HFFc6 (cell line): ENCODE data around the gene SCLY. TPM values are rescaled to one million over a fixed set of nuclear protein-coding genes. Genes with fewer than 3 reads are reported as not detected.

Experiments used
- DNase-seq: peaks from one replicate; pipeline ENCODE4 v3.0.0-alpha.2; 2018
- H3K27ac Mint-ChIP-seq: 2 replicates; pipeline ENCODE4 v1.8.0; 2020; ENCODE audit warnings: mild to moderate bottlenecking, mixed read lengths
- H3K27me3 Mint-ChIP-seq: 2 replicates; pipeline ENCODE4 v1.8.0; 2021; ENCODE audit warnings: mild to moderate bottlenecking, moderate library complexity, mixed read lengths; ENCODE audit not compliant: insufficient read depth
- H3K36me3 Mint-ChIP-seq: 2 replicates; pipeline ENCODE4 v1.8.0; 2021; ENCODE audit warnings: low read depth, mixed read lengths
- H3K4me1 Mint-ChIP-seq: 2 replicates; pipeline ENCODE4 v1.8.0; 2020; ENCODE audit warnings: low read depth, mixed read lengths
- H3K4me3 Mint-ChIP-seq: 2 replicates; pipeline ENCODE4 v1.8.0; 2020; ENCODE audit warnings: mild to moderate bottlenecking, moderate library complexity, mixed read lengths
- H3K9me3 Mint-ChIP-seq: 2 replicates; pipeline ENCODE4 v1.8.0; 2020; ENCODE audit warnings: mild to moderate bottlenecking, mixed read lengths
- CTCF ChIP-seq: fragments of 200-600 bp; sonication (generic); IDR thresholded peaks from 2 replicates; pipeline ENCODE4 v1.5.0; 2021; ENCODE audit warnings: antibody characterized with exemption, mild to moderate bottlenecking
- total RNA-seq, 6 experiments: library from RNA; stranded (reverse); fragmentation: NEBNext Ultra II Directional; extraction: Animal tissue kit (Norgen Biotek cat#: 25700); gene quantifications; 2 replicates in 1 of 6; 3 replicates in 5 of 6; pipeline ENCODE4 v1.2.3, GENCODE V29; 2021

The SCLY gene
- total RNA-seq, 6 experiments from 2014 or later: 11.3 to 16.4 (median 12.3) TPM

GRCh38 chr2:238127165-238128060 is 66.6 kb downstream of the SCLY start:
- peaks cover 1% of the 10 kb centered on the region; the same call in 1 of the 2 replicates for H3K27me3 Mint-ChIP-seq
- no peaks in the 10 kb centered on the region for H3K9me3 Mint-ChIP-seq
- H3K4me1 Mint-ChIP-seq: no peaks in the 10 kb centered on the region
- H3K36me3 Mint-ChIP-seq: no peaks in the 10 kb centered on the region
- peak; percentile 34 for TF ChIP-seq CTCF
- peak; percentile 33 for DNase-seq
- H3K27ac Mint-ChIP-seq: no peak overlapping the region
- H3K4me3 Mint-ChIP-seq: peak overlapping the region; percentile 49; the same call in 1 of the 2 replicates

GRCh38 chr2:238128061-238128440 is 67.2 kb downstream of the SCLY start:
- Mint-ChIP-seq H3K27ac (no peak overlapping the region), H3K9me3 (no peaks in the 10 kb centered on the region), H3K36me3 (no peaks in the 10 kb centered on the region), H3K4me3 (no peak overlapping the region; the same call in 1 of the 2 replicates), H3K27me3 (peaks cover 1% of the 10 kb centered on the region), H3K4me1 (no peaks in the 10 kb centered on the region)
- TF ChIP-seq CTCF: no peak
- no peak for DNase-seq

DNA sequence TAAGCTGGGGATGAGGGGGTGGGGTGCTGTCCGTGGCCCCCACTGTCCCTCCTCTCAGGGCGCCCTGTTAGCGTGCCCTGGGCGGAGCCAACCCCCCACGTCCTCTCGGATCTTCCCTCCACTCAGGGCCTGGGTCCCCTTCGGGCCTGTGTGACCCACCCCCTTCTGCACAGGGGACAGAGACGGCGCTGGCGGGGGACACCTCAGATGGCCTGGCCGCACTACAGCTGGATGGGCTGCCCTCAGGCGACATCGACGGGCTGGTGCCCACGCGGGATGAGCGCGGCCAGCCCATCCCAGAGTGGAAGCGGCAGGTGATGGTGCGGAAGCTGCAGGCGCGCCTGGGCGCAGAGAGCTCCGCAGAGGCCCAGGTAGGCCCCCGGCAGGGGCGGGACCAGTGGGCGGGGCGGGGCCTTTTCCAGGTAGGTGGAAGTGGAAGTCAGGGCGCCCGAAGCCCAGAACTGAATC is 67.8 kb downstream of the SCLY start:
- DNase-seq: no peak
- TF ChIP-seq CTCF: no peak
- no peaks in the 10 kb centered on the region for H3K4me1 Mint-ChIP-seq
- no peaks in the 10 kb centered on the region for H3K36me3 Mint-ChIP-seq
- no peak overlapping the region for H3K27ac Mint-ChIP-seq
- no peaks in the 10 kb centered on the region for H3K9me3 Mint-ChIP-seq
- H3K4me3 Mint-ChIP-seq: no peak overlapping the region
- H3K27me3 Mint-ChIP-seq: peaks cover 1% of the 10 kb centered on the region

DNA sequence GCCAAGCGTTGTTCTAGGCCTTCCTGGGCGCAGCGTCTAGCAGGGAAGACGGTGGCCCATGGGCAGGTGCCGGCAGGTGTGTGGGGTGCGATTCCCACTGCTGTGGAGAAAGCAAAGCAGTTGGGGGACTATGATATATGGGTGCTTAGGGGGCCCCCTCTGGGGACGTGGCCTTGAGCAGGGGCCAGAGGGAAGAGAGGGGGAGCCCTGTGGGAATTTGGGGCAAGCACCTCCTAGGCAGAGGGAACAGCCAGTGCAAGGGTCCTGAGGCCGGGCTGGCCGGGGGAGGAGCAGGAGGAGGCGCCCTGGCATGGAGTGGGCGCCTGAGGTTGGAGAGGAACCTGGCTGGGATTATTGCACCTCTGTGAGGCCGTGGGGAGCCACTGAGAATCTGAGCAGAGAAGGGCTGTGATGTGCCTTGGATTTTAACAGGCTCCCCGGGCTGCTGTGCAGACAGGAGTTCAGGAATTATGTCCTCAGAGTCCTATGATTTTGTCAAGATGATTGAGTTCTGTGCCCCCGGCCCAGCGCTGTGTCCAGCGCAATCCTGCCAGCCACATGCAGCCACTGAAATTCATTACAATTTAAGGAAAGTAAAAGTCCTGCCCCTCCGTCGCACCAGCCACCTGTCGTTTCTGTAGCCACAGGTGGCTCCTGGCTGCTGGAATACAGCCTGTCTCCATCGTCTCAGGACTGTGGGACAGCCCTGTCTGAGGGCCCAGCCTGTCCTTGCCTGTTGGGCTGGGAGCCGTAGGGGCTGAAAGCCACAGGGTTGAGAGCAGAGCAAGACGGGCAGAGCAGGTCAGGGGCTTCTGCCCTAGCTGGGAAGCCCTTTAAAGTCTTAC is 68.6 kb downstream of the SCLY start:
- DNase-seq: no peak
- no peaks in the 10 kb centered on the region; the same call in none of the 2 replicates for H3K27me3 Mint-ChIP-seq
- no peaks in the 10 kb centered on the region for H3K4me1 Mint-ChIP-seq
- H3K36me3 Mint-ChIP-seq: no peaks in the 10 kb centered on the region
- no peaks in the 10 kb centered on the region for H3K9me3 Mint-ChIP-seq
- H3K4me3 Mint-ChIP-seq: no peak overlapping the region
- no peak overlapping the region for H3K27ac Mint-ChIP-seq
- TF ChIP-seq CTCF: no peak

DNA sequence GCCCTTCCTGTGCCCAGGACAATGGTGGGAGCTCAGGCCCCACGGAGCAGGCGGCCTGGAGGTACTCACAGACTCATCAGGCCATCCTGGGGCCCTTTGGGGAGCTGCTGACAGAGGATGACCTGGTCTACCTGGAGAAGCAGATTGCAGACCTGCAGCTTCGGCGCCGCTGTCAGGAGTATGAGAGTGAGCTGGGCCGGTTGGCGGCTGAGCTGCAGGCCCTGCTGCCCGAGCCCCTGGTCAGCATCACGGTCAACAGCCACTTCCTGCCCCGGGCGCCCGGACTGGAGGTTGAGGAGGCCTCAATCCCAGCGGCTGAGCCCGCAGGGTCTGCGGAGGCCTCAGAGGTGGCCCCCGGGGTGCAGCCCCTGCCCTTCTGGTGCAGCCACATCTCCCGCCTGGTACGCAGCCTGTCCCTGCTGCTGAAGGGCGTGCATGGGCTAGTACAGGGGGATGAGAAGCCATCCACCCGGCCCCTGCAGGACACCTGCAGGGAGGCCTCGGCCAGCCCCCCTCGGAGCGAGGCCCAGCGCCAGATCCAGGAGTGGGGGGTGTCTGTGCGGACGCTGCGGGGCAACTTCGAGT is 69.4 kb downstream of the SCLY start:
- no peaks in the 10 kb centered on the region for H3K4me1 Mint-ChIP-seq
- DNase-seq: no peak
- H3K27ac Mint-ChIP-seq: no peak overlapping the region
- no peak for TF ChIP-seq CTCF
- H3K9me3 Mint-ChIP-seq: no peaks in the 10 kb centered on the region
- H3K36me3 Mint-ChIP-seq: no peaks in the 10 kb centered on the region
- H3K4me3 Mint-ChIP-seq: no peak overlapping the region
- H3K27me3 Mint-ChIP-seq: peaks cover 4% of the 10 kb centered on the region
